ENCODE results near the gene ACD. TPM values are rescaled to one million over a fixed set of nuclear protein-coding genes. Genes with fewer than 3 reads are reported as not detected.
A peak's percentile ranks its signal among the peaks of the same experiment; 100 is the strongest.

ACD gene
- total RNA-seq, 1 donor from 2014 or later: 38.8 TPM

GRCh38 chr16:67679935-67680897, 20.2 kb upstream of the ACD start:
- no peak for TF ChIP-seq POLR2A (IDR thresholded peaks at IDR 0.05)
- TF ChIP-seq POLR2AphosphoS5 (IDR thresholded peaks at IDR 0.05; ENCODE audit: insufficient read depth in 1 of 2, low read depth in 1 of 2): no peak
- Histone ChIP-seq H3K27ac (no peak overlapping the region), H3K9me3 (no peaks in the 10 kb centered on the region), H3K4me1 (peaks cover 51% of the 10 kb centered on the region), H3K36me3 (peaks cover 0 to 18% of the 10 kb centered on the region in 2 donors), H3K27me3 (no peaks in the 10 kb centered on the region), H3K4me3 (no peak overlapping the region)
- no peak for DNase-seq (ENCODE audit: extremely low spot score in 2 of 2)
- intact Hi-C loops (cut with DNase I): no loop called here

GRCh38 chr16:67678354-67679023, 18.4 kb upstream of the ACD start:
- Histone ChIP-seq H3K36me3 (peaks cover 0 to 11% of the 10 kb centered on the region in 2 donors), H3K4me3 (no peak overlapping the region), H3K27ac (peak overlapping the region; percentile 37), H3K4me1 (peaks cover 52% of the 10 kb centered on the region), H3K27me3 (no peaks in the 10 kb centered on the region), H3K9me3 (no peaks in the 10 kb centered on the region)
- DNase-seq (ENCODE audit: extremely low spot score in 2 of 2): no peak
- TF ChIP-seq POLR2AphosphoS5 (IDR thresholded peaks at IDR 0.05; ENCODE audit: insufficient read depth in 1 of 2, low read depth in 1 of 2) (no peak), CTCF (IDR thresholded peaks at IDR 0.05) (no peak), POLR2A (IDR thresholded peaks at IDR 0.05) (no peak)
- intact Hi-C loops (cut with DNase I): no loop called here

GRCh38 chr16:67677712-67678111, 17.7 kb upstream of the ACD start:
- no peak for TF ChIP-seq POLR2A (IDR thresholded peaks at IDR 0.05)
- no peak for TF ChIP-seq CTCF (IDR thresholded peaks at IDR 0.05)
- TF ChIP-seq POLR2AphosphoS5 (IDR thresholded peaks at IDR 0.05; ENCODE audit: insufficient read depth in 1 of 2, low read depth in 1 of 2): no peak
- no peak for DNase-seq (ENCODE audit: extremely low spot score in 2 of 2)
- Histone ChIP-seq H3K27ac (no peak overlapping the region), H3K36me3 (peaks cover 0 to 11% of the 10 kb centered on the region in 2 donors), H3K4me1 (peaks cover 58% of the 10 kb centered on the region), H3K4me3 (no peak overlapping the region), H3K27me3 (no peaks in the 10 kb centered on the region), H3K9me3 (no peaks in the 10 kb centered on the region)
- intact Hi-C loops (cut with DNase I): no loop called here

GRCh38 chr16:67676939-67677338, 16.9 kb upstream of the ACD start:
- intact Hi-C loops (cut with DNase I): no loop called here
- H3K4me1 ChIP-seq: peaks cover 61% of the 10 kb centered on the region
- TF ChIP-seq CTCF (IDR thresholded peaks at IDR 0.05) (no peak), POLR2AphosphoS5 (IDR thresholded peaks at IDR 0.05; ENCODE audit: insufficient read depth in 1 of 2, low read depth in 1 of 2) (no peak), POLR2A (IDR thresholded peaks at IDR 0.05) (no peak)
- H3K27me3 ChIP-seq: no peaks in the 10 kb centered on the region
- no peak for DNase-seq (ENCODE audit: extremely low spot score in 2 of 2)
- H3K36me3 ChIP-seq: peaks cover 0 to 11% of the 10 kb centered on the region in 2 donors
- H3K27ac ChIP-seq: peak overlapping the region; percentile 21
- H3K4me3 ChIP-seq: no peak overlapping the region
- no peaks in the 10 kb centered on the region for H3K9me3 ChIP-seq

- H3K27ac ChIP-seq: peak overlapping the region; percentile 21
- no peak overlapping the region for H3K4me3 ChIP-seq
- H3K27me3 ChIP-seq: no peaks in the 10 kb centered on the region
- TF ChIP-seq CTCF (IDR thresholded peaks at IDR 0.05) (no peak), POLR2AphosphoS5 (IDR thresholded peaks at IDR 0.05; ENCODE audit: insufficient read depth in 1 of 2, low read depth in 1 of 2) (no peak)
- H3K4me1 ChIP-seq: peaks cover 61% of the 10 kb centered on the region
- no peak for DNase-seq (ENCODE audit: extremely low spot score in 2 of 2)
- H3K36me3 ChIP-seq: peaks cover 0 to 11% of the 10 kb centered on the region in 2 donors
- intact Hi-C loops (cut with DNase I): no loop called here
- no peaks in the 10 kb centered on the region for H3K9me3 ChIP-seq
Observed at GRCh38 chr16:67676516-67676915, 16.5 kb upstream of the ACD start.
